Lower leg skin (tissue), 4 donors: ENCODE data around the gene KCTD16. TPM values are rescaled to one million over a fixed set of nuclear protein-coding genes. Genes with fewer than 3 reads are reported as not detected.

ENCODE experiments used
- DNase-seq, 2 donors: peaks; one replicate each; pipeline ENCODE4 v3.0.0-alpha.2; 2019; ENCODE audit warnings: low spot score in 2 of 2
- H3K4me3 ChIP-seq: fragments of 200-600 bp; sonication (generic); 2 replicates; pipeline ENCODE4 v1.5.1; 2017; ENCODE audit warnings: mild to moderate bottlenecking, low read depth; ENCODE audit not compliant: poor library complexity, severe bottlenecking
- POLR2A ChIP-seq, 2 donors: fragments of 450-650 bp; IDR thresholded peaks; one replicate each; pipeline ENCODE4 v1.6.1; 2016 to 2017; ENCODE audit warnings: antibody characterized with exemption in 2 of 2, mild to moderate bottlenecking in 1 of 2, moderate library complexity in 1 of 2
- WGBS, 2 donors: methylation state at CpG; one replicate each; pipeline ENCODE4 v1.1.5; 2018; 5-methylcytosine and 5-hydroxymethylcytosine counted together
- intact Hi-C: fragments of 100-400 bp; cut with DNase I; formaldehyde crosslinking; loops from one replicate; pipeline ENCODE4 v1.15.0; 2023; ENCODE audit warnings: low total_unique reads
- total RNA-seq, 4 donors: library from RNA; depleted of rRNA; stranded (reverse); fragments of >200 nt; gene quantifications; one replicate each; pipeline ENCODE4 v1.1.0, GENCODE V29; 2016
- TF ChIP-seq, protein P1 (sequence below), 3 donors: fragments of 450-650 bp; IDR thresholded peaks; one replicate each; pipeline ENCODE4 v1.5.1; 2016; ENCODE audit warnings: antibody characterized with exemption in 3 of 3, mild to moderate bottlenecking in 3 of 3, moderate library complexity in 2 of 3

Gene KCTD16
- total RNA-seq, 4 donors from 2014 or later: not detected

DNA sequence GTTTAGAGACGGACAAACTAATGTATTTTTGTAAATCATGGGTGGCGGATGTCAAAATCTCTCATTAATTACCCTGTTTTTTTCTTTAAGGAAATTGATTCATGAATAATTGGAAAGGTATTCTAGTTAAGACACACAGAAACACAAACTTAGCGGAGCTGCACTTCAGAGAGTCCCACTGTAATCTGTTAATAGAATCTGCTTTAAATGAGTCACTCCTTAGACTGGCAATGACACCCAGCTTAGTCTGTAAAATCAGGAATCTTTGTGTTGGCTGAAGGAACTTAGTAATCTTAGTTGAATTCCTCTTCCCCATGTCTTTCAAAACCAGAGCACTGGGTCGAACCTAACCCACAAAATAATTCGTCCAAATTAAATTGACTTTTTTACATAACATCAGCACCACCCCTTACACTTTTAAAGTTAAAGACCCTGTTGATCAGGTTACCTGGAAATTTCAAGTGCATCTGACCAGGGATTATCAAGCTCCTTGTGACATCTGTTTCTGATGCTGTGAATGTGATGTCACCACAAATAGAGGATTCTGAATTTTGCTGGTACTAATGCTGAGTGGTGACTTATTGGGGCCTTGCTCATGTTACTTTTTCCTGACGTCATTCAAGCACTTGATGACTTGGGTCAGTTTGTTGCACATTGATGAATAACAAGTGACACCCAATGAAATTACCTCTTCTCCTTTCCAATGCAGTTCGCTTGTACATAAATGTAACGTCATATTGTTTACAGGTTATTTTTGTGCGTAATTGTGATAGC, 313.6 kb downstream of the KCTD16 start:
- H3K4me3 ChIP-seq: no peak overlapping the region
- intact Hi-C loops: no loop called here
- no peak for DNase-seq
- no peak for TF ChIP-seq POLR2A (IDR thresholded peaks at IDR 0.05)
- TF ChIP-seq, protein P1, sequence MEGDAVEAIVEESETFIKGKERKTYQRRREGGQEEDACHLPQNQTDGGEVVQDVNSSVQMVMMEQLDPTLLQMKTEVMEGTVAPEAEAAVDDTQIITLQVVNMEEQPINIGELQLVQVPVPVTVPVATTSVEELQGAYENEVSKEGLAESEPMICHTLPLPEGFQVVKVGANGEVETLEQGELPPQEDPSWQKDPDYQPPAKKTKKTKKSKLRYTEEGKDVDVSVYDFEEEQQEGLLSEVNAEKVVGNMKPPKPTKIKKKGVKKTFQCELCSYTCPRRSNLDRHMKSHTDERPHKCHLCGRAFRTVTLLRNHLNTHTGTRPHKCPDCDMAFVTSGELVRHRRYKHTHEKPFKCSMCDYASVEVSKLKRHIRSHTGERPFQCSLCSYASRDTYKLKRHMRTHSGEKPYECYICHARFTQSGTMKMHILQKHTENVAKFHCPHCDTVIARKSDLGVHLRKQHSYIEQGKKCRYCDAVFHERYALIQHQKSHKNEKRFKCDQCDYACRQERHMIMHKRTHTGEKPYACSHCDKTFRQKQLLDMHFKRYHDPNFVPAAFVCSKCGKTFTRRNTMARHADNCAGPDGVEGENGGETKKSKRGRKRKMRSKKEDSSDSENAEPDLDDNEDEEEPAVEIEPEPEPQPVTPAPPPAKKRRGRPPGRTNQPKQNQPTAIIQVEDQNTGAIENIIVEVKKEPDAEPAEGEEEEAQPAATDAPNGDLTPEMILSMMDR (IDR thresholded peaks at IDR 0.05): no peak
- 62 to 66% methylated on average over 9 of the region's 9 CpGs for WGBS, 2 donors

DNA sequence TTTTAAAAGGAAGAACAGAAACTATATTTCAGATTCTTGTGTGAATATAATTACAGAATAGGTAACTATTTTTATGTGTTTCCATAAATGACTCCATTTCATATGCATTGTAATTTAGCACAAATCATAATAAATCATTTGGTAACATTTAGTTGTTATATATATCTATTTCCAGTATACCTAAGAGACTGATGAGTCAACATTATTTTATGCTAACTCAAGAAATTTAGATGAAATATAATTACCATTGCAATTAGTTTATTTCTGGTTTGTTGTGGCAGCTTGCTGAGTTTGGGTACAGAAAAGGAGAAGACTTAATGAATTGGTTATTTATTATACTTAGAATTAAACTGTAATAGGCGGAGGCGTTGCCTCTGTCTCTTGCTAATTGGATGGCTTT, 314.9 kb downstream of the KCTD16 start:
- no peak overlapping the region for H3K4me3 ChIP-seq
- DNase-seq: no peak
- intact Hi-C loops: no loop called here
- no peak for TF ChIP-seq POLR2A (IDR thresholded peaks at IDR 0.05)
- TF ChIP-seq, protein P1 (IDR thresholded peaks at IDR 0.05): no peak
- 90 to 94% methylated on average over 2 of the region's 2 CpGs for WGBS, 2 donors

DNA sequence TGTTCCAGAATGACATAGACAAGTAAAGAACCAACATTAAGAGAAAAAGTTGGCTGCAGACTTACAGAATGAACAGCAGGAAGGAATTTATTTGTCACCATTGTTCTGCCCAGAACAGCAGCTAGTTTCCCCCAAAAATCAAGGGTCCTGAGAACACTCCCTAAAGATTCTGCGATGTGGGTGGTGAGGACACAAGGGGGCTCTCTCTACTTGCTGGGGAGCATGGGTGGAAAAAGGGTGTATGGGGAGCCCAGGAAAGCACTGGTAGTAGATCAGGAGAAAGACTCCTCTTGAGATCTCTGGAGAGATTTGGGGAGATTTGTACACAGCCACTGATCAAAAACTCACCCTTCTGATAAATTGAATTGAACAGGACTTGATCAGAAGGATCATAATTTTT, 316.5 kb downstream of the KCTD16 start:
- DNase-seq: no peak
- WGBS, 2 donors: 36 to 43% methylated on average over 1 of the region's 1 CpG
- no peak overlapping the region for H3K4me3 ChIP-seq
- intact Hi-C loops: no loop called here
- no peak for TF ChIP-seq POLR2A (IDR thresholded peaks at IDR 0.05)
- TF ChIP-seq, protein P1 (IDR thresholded peaks at IDR 0.05): no peak

DNA sequence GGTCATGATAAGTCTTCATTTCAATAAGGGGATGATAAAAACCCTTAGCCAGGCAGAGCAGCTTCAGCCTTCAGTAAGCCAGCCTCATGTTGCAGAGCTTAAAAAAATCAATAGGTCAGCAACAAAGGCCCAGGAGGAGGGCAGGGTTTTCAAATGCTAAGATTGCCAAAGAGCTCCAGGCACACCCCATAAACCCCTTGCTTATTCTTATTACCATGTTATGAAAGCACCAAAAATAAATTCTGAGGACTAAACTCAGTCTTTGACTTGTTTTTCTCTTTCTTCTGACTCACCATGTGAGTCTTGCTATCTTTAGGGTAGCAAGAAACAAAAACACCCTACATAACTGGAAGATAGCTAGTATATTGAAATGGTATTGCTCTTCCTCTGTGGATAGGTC, 317.1 kb downstream of the KCTD16 start:
- TF ChIP-seq, protein P1 (IDR thresholded peaks at IDR 0.05): no peak
- no peak for TF ChIP-seq POLR2A (IDR thresholded peaks at IDR 0.05)
- H3K4me3 ChIP-seq: no peak overlapping the region
- intact Hi-C loops: no loop called here
- no peak for DNase-seq

DNA sequence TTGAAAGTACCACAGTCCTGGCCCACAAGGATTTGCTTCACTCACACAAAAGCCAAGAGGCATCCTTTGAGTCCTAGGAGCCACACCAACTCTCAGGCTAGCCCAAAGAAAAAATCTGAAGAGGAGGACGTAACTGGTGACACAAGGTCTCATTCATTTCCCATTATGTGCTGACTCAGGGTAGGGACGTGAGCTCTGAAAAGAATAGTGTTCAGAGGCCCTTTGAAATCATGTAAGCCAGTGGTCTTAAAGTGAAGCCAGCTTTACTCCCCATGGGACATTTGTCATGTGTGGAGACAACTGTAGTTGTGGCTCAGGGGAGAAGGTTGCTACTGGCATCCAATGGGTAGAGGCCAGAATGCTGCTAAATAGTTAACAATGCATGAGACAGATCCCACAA, 332.4 kb downstream of the KCTD16 start:
- 69 to 89% methylated on average over 2 of the region's 2 CpGs for WGBS, 2 donors
- DNase-seq: no peak
- TF ChIP-seq POLR2A (IDR thresholded peaks at IDR 0.05): no peak
- TF ChIP-seq, protein P1 (IDR thresholded peaks at IDR 0.05): no peak
- intact Hi-C loops: no loop called here
- H3K4me3 ChIP-seq: no peak overlapping the region
